HCT116 (cell line): ENCODE measurements around the gene AP5Z1. TPM values are rescaled to one million over a fixed set of nuclear protein-coding genes. Genes with fewer than 3 reads are reported as not detected.

Experiments used
- ATAC-seq: fragments of 200-7000 bp; cut with Tn5 transposase; 2 replicates; pipeline ENCODE4 v1.9.1; 2020; ENCODE audit warnings: mild to moderate bottlenecking, moderate library complexity
- BruUV-seq: library from RNA; stranded (reverse); fragments of 400-500 nt; replicated peaks from 2 replicates; lab custom pipeline; 2021; lab: Mats Ljungman, UMichigan
- CTCF ChIA-PET: fragments of 300-600 bp; sonication (Branson Sonifier 250); formaldehyde crosslinking; loops from one replicate; lab custom pipeline; 2021; ENCODE audit warnings: antibody characterized with exemption; lab: Charles Lee
- POLR2A ChIA-PET: fragments of 300-600, 350-600 bp; sonication (Branson Sonifier 250); formaldehyde crosslinking; loops from one replicate; lab custom pipeline; 2021; ENCODE audit warnings: antibody characterized with exemption; lab: Charles Lee
- RAD21 ChIA-PET, 2 experiments: fragments of 300-600 bp; sonication (Branson Sonifier 250); formaldehyde crosslinking; loops; one replicate each; lab custom pipeline; 2023; ENCODE audit warnings: low total read pairs in 2 of 2; ENCODE audit not compliant: uncharacterized antibody in 2 of 2, unreplicated experiment in 2 of 2, low non-redundant PET in 1 of 2; lab: Charles Lee
- DNase-seq: peaks from one replicate; pipeline ENCODE4 v3.0.0-alpha.2; 2010; ENCODE audit warnings: low read depth, low spot score
- H2AFZ ChIP-seq: fragments of 200-600 bp; shearing (Covaris generic), sonication (generic); 2 replicates; pipeline ENCODE4 v1.6.1; 2017; ENCODE audit warnings: low read depth, mixed run types, mixed read lengths, antibody characterized with exemption, low read length; ENCODE audit not compliant: poor library complexity, severe bottlenecking
- H3K27ac ChIP-seq: 2 replicates; pipeline ENCODE4 v1.5.1; 2012; ENCODE audit warnings: low read depth, low read length
- H3K27me3 ChIP-seq: fragments of 200-600 bp; sonication (generic); 2 replicates; pipeline ENCODE4 v1.6.1; 2016; ENCODE audit warnings: mixed run types, low read length, mixed read lengths; ENCODE audit not compliant: insufficient read depth
- H3K36me3 ChIP-seq, 2 experiments: fragments of 200-500 bp in 1 of 2; fragments of 200-600 bp in 1 of 2; sonication (Bioruptor generic) in 1 of 2; sonication (generic) in 1 of 2; 2 replicates each; pipeline versions ENCODE4 v1.5.1 to v1.6.1; 2014 to 2016; ENCODE audit warnings: low read length in 2 of 2, inconsistent platforms in 1 of 2, mixed read lengths in 1 of 2, mixed run types in 1 of 2; ENCODE audit not compliant: insufficient read depth in 2 of 2, control insufficient read depth in 1 of 2
- H3K4me1 ChIP-seq, 2 experiments: fragments of 200-600 bp in 1 of 2; sonication (generic) in 1 of 2; 2 replicates each; pipeline versions ENCODE4 v1.5.1 to v1.6.1; 2012 to 2017; ENCODE audit warnings: low read length in 2 of 2, inconsistent platforms in 1 of 2, mild to moderate bottlenecking in 1 of 2, mixed read lengths in 1 of 2, mixed run types in 1 of 2, moderate library complexity in 1 of 2; ENCODE audit not compliant: insufficient read depth in 2 of 2, control insufficient read depth in 1 of 2
- H3K4me2 ChIP-seq: fragments of 200-600 bp; sonication (generic); 2 replicates; pipeline ENCODE4 v1.6.1; 2017; ENCODE audit warnings: mixed run types, low read length, mixed read lengths
- H3K4me3 ChIP-seq, 2 experiments: fragments of 200-600 bp in 1 of 2; sonication (generic) in 1 of 2; replicated peaks in 1 of 2; 2 replicates each; pipeline ENCODE4 v1.5.1; 2011 to 2016; ENCODE audit warnings: low read length in 2 of 2, control low read depth in 1 of 2, low read depth in 1 of 2, mild to moderate bottlenecking in 1 of 2, mixed read lengths in 1 of 2, mixed run types in 1 of 2
- H3K79me2 ChIP-seq: fragments of 200-600 bp; sonication (generic); 2 replicates; pipeline ENCODE4 v1.6.1; 2017; ENCODE audit warnings: mild to moderate bottlenecking, mixed run types, low read length, moderate library complexity, mixed read lengths; ENCODE audit not compliant: insufficient read depth
- H3K9ac ChIP-seq: fragments of 200-600 bp; sonication (generic); 2 replicates; pipeline ENCODE4 v1.6.1; 2016; ENCODE audit warnings: low read length, mixed read lengths
- H3K9me2 ChIP-seq: fragments of 200-600 bp; sonication (generic), shearing (Covaris generic); 2 replicates; pipeline ENCODE4 v1.6.1; 2017; ENCODE audit warnings: mixed run types, mild to moderate bottlenecking, moderate library complexity; ENCODE audit not compliant: insufficient read depth
- H3K9me3 ChIP-seq, 2 experiments: fragments of 200-500 bp in 1 of 2; fragments of 200-600 bp in 1 of 2; sonication (Bioruptor generic) in 1 of 2; sonication (generic) in 1 of 2; 2 replicates each; pipeline ENCODE4 v1.6.1; 2014 to 2017; ENCODE audit warnings: low read length in 2 of 2, mixed read lengths in 2 of 2, inconsistent platforms in 1 of 2, low read depth in 1 of 2, mild to moderate bottlenecking in 1 of 2, mixed run types in 1 of 2, moderate library complexity in 1 of 2; ENCODE audit not compliant: control insufficient read depth in 1 of 2, insufficient read depth in 1 of 2
- H4K20me1 ChIP-seq: fragments of 200-600 bp; sonication (generic), shearing (Covaris generic); 2 replicates; pipeline ENCODE4 v1.6.1; 2017; ENCODE audit warnings: mixed run types, mild to moderate bottlenecking, moderate library complexity; ENCODE audit not compliant: insufficient read depth
- POLR2A ChIP-seq: IDR thresholded peaks from 2 replicates; pipeline ENCODE4 v1.7.0; 2011; ENCODE audit warnings: borderline replicate concordance; ENCODE audit not compliant: insufficient read depth, insufficient read length; ENCODE audit errors: extremely low read depth
- POLR2AphosphoS5 ChIP-seq: IDR thresholded peaks from 2 replicates; pipeline ENCODE4 v1.6.1; 2011; ENCODE audit warnings: mild to moderate bottlenecking, low read depth, low read length, moderate library complexity
- REST ChIP-seq: IDR thresholded peaks from 2 replicates; pipeline ENCODE4 v1.6.1; 2012; ENCODE audit warnings: low read depth
- SP1 ChIP-seq: IDR thresholded peaks from 2 replicates; pipeline ENCODE4 v1.6.1; 2012; ENCODE audit warnings: low read depth
- YY1 ChIP-seq: IDR thresholded peaks from 2 replicates; pipeline ENCODE4 v1.6.1; 2011; ENCODE audit warnings: low read length, low read depth, moderate library complexity, mild to moderate bottlenecking; ENCODE audit not compliant: insufficient replicate concordance; ENCODE audit errors: extremely low read depth
- intact Hi-C: fragments of 100-400 bp; cut with micrococcal nuclease; formaldehyde crosslinking; loops from 2 replicates; pipeline ENCODE4 v1.10.0; 2022
- total RNA-seq: library from RNA; stranded (reverse); gene quantifications from one replicate; pipeline ENCODE4 v1.2.1, GENCODE V29; 2021; ENCODE audit not compliant: unreplicated experiment
- TF ChIP-seq, protein P1 (sequence below), 3 experiments: fragments of 200-600 bp in 1 of 3; sonication (generic) in 1 of 3; IDR thresholded peaks in 2 of 3; conservative IDR thresholded peaks in 1 of 3; 2 replicates each; pipeline ENCODE4 v1.5.1; 2012 to 2017; ENCODE audit warnings: low read depth in 2 of 3, low read length in 2 of 3, antibody characterized with exemption in 1 of 3, borderline replicate concordance in 1 of 3, control low read depth in 1 of 3, mild to moderate bottlenecking in 1 of 3, mixed read lengths in 1 of 3, mixed run types in 1 of 3, moderate library complexity in 1 of 3; ENCODE audit not compliant: insufficient read depth in 1 of 3

The AP5Z1 gene
- total RNA-seq, 1 experiment from 2014 or later: 23.2 TPM

- ChIA-PET POLR2A (interaction anchor here (0.9 kb wide), 1 partner anchor 290 kb away, joined by 3 read pairs; no protein-coding TSS in a partner anchor), CTCF (interaction anchor here (0.9 to 2.9 kb wide), 10 partner anchors 9 to 375 kb away, joined by 3 to 28 read pairs (median 4); partner anchors contain the start of genes AP5Z1 and RADIL), RAD21 (interaction anchor here (0.6 to 0.9 kb wide), 3 partner anchors 286 to 880 kb away, joined by 3 to 4 read pairs (median 4); no protein-coding TSS in a partner anchor)
- no TSS peak for BruUV-seq
- peaks cover 2 to 10% of the 10 kb centered on the region in 2 experiments; a peak in 2 of 4 replicates for H3K4me1 ChIP-seq
- H4K20me1 ChIP-seq: no peaks in the 10 kb centered on the region
- no peaks in the 10 kb centered on the region for H3K36me3 ChIP-seq
- H2AFZ ChIP-seq: no peak overlapping the region
- H3K27ac ChIP-seq: no peak overlapping the region
- no peak overlapping the region for H3K4me3 ChIP-seq
- H3K79me2 ChIP-seq: no peaks in the 10 kb centered on the region
- no peaks in the 10 kb centered on the region for H3K27me3 ChIP-seq
- no peak overlapping the region for H3K9ac ChIP-seq
- ATAC-seq: peak; percentile 12; the same call in 1 of the 2 replicates
- no peaks in the 10 kb centered on the region for H3K9me3 ChIP-seq
- no peak overlapping the region for H3K4me2 ChIP-seq
- H3K9me2 ChIP-seq: no peaks in the 10 kb centered on the region
- intact Hi-C loops: loop anchor here (1.0 to 2.0 kb wide), 3 partner anchors 84 to 376 kb away; partner anchors contain the start of gene RADIL
- TF ChIP-seq YY1: no peak
- TF ChIP-seq POLR2A: no peak
- TF ChIP-seq POLR2AphosphoS5: no peak
- no peak for TF ChIP-seq SP1
- no peak for TF ChIP-seq REST
- TF ChIP-seq, protein P1, sequence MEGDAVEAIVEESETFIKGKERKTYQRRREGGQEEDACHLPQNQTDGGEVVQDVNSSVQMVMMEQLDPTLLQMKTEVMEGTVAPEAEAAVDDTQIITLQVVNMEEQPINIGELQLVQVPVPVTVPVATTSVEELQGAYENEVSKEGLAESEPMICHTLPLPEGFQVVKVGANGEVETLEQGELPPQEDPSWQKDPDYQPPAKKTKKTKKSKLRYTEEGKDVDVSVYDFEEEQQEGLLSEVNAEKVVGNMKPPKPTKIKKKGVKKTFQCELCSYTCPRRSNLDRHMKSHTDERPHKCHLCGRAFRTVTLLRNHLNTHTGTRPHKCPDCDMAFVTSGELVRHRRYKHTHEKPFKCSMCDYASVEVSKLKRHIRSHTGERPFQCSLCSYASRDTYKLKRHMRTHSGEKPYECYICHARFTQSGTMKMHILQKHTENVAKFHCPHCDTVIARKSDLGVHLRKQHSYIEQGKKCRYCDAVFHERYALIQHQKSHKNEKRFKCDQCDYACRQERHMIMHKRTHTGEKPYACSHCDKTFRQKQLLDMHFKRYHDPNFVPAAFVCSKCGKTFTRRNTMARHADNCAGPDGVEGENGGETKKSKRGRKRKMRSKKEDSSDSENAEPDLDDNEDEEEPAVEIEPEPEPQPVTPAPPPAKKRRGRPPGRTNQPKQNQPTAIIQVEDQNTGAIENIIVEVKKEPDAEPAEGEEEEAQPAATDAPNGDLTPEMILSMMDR (IDR thresholded peaks at IDR 0.05 in 2 of 3, conservative IDR thresholded peaks at IDR 0.05 in 1 of 3; ENCODE audit: borderline replicate concordance in 1 of 3, insufficient read depth in 1 of 3, low read depth in 2 of 3, low read length in 2 of 3): no peak
- DNase-seq: no peak
Observed at GRCh38 chr7:4798706-4799235, 23.3 kb downstream of the AP5Z1 start.
